Body of pancreas (tissue), 4 donors: ENCODE results near the gene ADGRD1. TPM values are rescaled to one million over a fixed set of nuclear protein-coding genes. Genes with fewer than 3 reads are reported as not detected.

Source experiments
- ATAC-seq: fragments of 150-250 bp; one replicate; pipeline ENCODE4 v1.9.1; 2016
- DNase-seq, 4 donors: peaks; one replicate each; pipeline ENCODE4 v3.0.0-alpha.2; 2019
- H3K27ac ChIP-seq, 4 donors: fragments of 200-600 bp; sonication (generic); 1 replicate in 3 of 4; 2 replicates in 1 of 4; pipeline versions ENCODE4 v1.5.1 to v1.6.1; 2016 to 2019; ENCODE audit warnings: mild to moderate bottlenecking in 1 of 4, mixed read lengths in 1 of 4, moderate library complexity in 1 of 4
- H3K27me3 ChIP-seq, 2 donors: fragments of 200-600 bp; sonication (generic); one replicate each; pipeline ENCODE4 v1.6.0; 2016; ENCODE audit warnings: mild to moderate bottlenecking in 1 of 2
- H3K36me3 ChIP-seq, 2 donors: fragments of 200-600 bp; sonication (generic); replicated peaks in 1 of 2; 2 replicates each; pipeline ENCODE4 v1.5.1; 2016; ENCODE audit warnings: low read depth in 2 of 2; ENCODE audit not compliant: insufficient read depth in 1 of 2
- H3K4me1 ChIP-seq: fragments of 200-600 bp; sonication (generic); one replicate; pipeline ENCODE4 v1.6.0; 2016
- H3K4me3 ChIP-seq, 2 donors: fragments of 200-600 bp; sonication (generic); 1 replicate in 1 of 2; 2 replicates in 1 of 2; pipeline ENCODE4 v1.5.1; 2016 to 2019
- H3K9me3 ChIP-seq, 3 donors: fragments of 200-600 bp; sonication (generic); 1 replicate in 2 of 3; 2 replicates in 1 of 3; pipeline ENCODE4 v1.5.1; 2016
- CTCF ChIP-seq, 7 experiments: fragments of 450-650 bp in 4 of 7; fragments of 200-600 bp in 3 of 7; sonication (generic) in 3 of 7; IDR thresholded peaks; one replicate each; pipeline ENCODE4 v1.5.1; 2016 to 2019; ENCODE audit warnings: antibody characterized with exemption in 7 of 7
- POLR2A ChIP-seq, 3 donors: fragments of 450-650 bp; IDR thresholded peaks; one replicate each; pipeline ENCODE4 v1.6.1; 2016; ENCODE audit warnings: antibody characterized with exemption in 3 of 3, mild to moderate bottlenecking in 2 of 3
- WGBS, 2 donors: methylation state at CpG; one replicate each; pipeline ENCODE4 v1.1.5; 2017; 5-methylcytosine and 5-hydroxymethylcytosine counted together
- intact Hi-C: fragments of 100-400 bp; cut with DNase I; formaldehyde crosslinking; loops from one replicate; pipeline ENCODE4 v1.15.1; 2023
- total RNA-seq, 2 donors: library from RNA; depleted of rRNA; stranded (reverse); fragments of >200 nt; gene quantifications; one replicate each; pipeline ENCODE4 v1.1.0, GENCODE V29; 2016

ADGRD1 gene
- total RNA-seq, 2 donors from 2014 or later: 4.4 to 4.9 TPM

- intact Hi-C loops: no loop called here
- WGBS, 2 donors: 80 to 82% methylated on average over 20 of the region's 20 CpGs
- DNase-seq (no peak), ATAC-seq (no peak)
- Histone ChIP-seq H3K36me3 (no peaks in the 10 kb centered on the region), H3K4me3 (no peak overlapping the region), H3K27ac (no peak overlapping the region), H3K9me3 (no peaks in the 10 kb centered on the region), H3K27me3 (no peaks in the 10 kb centered on the region), H3K4me1 (no peaks in the 10 kb centered on the region)
- TF ChIP-seq POLR2A (IDR thresholded peaks at IDR 0.05) (no peak), CTCF (IDR thresholded peaks at IDR 0.05) (no peak)
Measured at GRCh38 chr12:131027876-131028586, 74.3 kb downstream of the ADGRD1 start.

GRCh38 chr12:131028587-131029338, 75.1 kb downstream of the ADGRD1 start:
- H3K36me3 ChIP-seq: no peaks in the 10 kb centered on the region
- TF ChIP-seq POLR2A (IDR thresholded peaks at IDR 0.05) (no peak), CTCF (IDR thresholded peaks at IDR 0.05) (no peak)
- intact Hi-C loops: no loop called here
- H3K4me3 ChIP-seq: no peak overlapping the region
- 78% methylated on average over 25 to 27 of the region's 29 CpGs for WGBS, 2 donors
- no peak overlapping the region for H3K27ac ChIP-seq
- ATAC-seq (no peak), DNase-seq (no peak)
- no peaks in the 10 kb centered on the region for H3K4me1 ChIP-seq
- H3K9me3 ChIP-seq: no peaks in the 10 kb centered on the region
- no peaks in the 10 kb centered on the region for H3K27me3 ChIP-seq

- no peak for TF ChIP-seq CTCF (IDR thresholded peaks at IDR 0.05)
- TF ChIP-seq POLR2A (IDR thresholded peaks at IDR 0.05): no peak
- Histone ChIP-seq H3K27me3 (no peaks in the 10 kb centered on the region), H3K27ac (no peak overlapping the region), H3K4me1 (no peaks in the 10 kb centered on the region), H3K9me3 (no peaks in the 10 kb centered on the region), H3K36me3 (no peaks in the 10 kb centered on the region), H3K4me3 (no peak overlapping the region)
- intact Hi-C loops: no loop called here
- WGBS, 2 donors: 90 to 95% methylated on average over 9 to 34 of the region's 35 CpGs
- DNase-seq (no peak), ATAC-seq (no peak)
Measured at GRCh38 chr12:131030472-131031328, 77.0 kb downstream of the ADGRD1 start.

- TF ChIP-seq POLR2A (IDR thresholded peaks at IDR 0.05) (no peak), CTCF (IDR thresholded peaks at IDR 0.05) (no peak)
- 82 to 83% methylated on average over 24 to 27 of the region's 28 CpGs for WGBS, 2 donors
Measured at GRCh38 chr12:131032082-131032750, 78.5 kb downstream of the ADGRD1 start.

More at GRCh38 chr12:131032082-131032750, 78.5 kb downstream of the ADGRD1 start:
- intact Hi-C loops: no loop called here
- H3K27me3 ChIP-seq: no peaks in the 10 kb centered on the region
- no peak overlapping the region for H3K4me3 ChIP-seq
- no peaks in the 10 kb centered on the region for H3K4me1 ChIP-seq
- ATAC-seq (no peak), DNase-seq (no peak)
- H3K9me3 ChIP-seq: no peaks in the 10 kb centered on the region
- no peaks in the 10 kb centered on the region for H3K36me3 ChIP-seq
- H3K27ac ChIP-seq: no peak overlapping the region
